HG02943 (cell line): ENCODE data around the gene LUC7L2.
"Not testable (repeated sequence)": the region's sequence is repeated elsewhere in the genome, so short reads cannot be mapped to it uniquely, and the experiment has no call there.

ENCODE experiments used
- ATAC-seq: cut with Tn5 transposase; IDR thresholded peaks from one replicate; pipeline ENCODE4 v1.9.1; 2021; ENCODE audit warnings: mild to moderate bottlenecking, low read depth, moderate library complexity; ENCODE audit not compliant: unreplicated experiment

Gene LUC7L2, protein sequence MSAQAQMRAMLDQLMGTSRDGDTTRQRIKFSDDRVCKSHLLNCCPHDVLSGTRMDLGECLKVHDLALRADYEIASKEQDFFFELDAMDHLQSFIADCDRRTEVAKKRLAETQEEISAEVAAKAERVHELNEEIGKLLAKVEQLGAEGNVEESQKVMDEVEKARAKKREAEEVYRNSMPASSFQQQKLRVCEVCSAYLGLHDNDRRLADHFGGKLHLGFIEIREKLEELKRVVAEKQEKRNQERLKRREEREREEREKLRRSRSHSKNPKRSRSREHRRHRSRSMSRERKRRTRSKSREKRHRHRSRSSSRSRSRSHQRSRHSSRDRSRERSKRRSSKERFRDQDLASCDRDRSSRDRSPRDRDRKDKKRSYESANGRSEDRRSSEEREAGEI

GRCh38 chr7:139359366-139360209 is at the start of gene LUC7L2:
Gene LUC7L2, plus strand, starts transcription at chr7:139359894. Its CDS starts 368 bp downstream, at chr7:139360262.
- peak; percentile 74 for ATAC-seq

DNA sequence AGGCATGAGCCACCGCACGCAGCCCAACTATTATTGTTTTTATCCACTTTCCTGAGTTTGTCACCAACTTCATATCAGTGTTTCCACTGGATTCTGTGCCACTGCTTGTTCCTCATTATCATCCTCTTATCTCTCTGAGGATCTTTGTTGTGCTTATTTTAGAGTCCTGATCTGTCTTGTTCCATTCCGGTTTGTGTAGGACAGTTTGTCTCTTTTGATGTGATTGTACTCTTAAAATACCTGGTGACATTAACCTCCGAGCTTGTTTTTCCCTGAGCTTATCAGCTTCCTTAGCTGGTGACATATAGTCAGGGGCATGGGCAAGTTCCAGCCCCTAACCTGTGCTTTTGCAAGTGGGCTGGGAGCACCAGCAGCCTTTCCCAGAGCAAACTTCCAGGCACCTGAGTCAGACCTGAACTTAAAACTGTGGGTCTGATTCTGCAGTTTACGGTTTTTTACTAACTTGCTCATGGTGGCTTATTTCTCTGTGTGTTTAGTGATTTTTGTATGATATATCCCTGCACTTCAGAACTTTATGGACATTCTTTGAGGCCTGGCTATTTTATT is 41.7 kb upstream of the LUC7L2 start:
- no peak for ATAC-seq

DNA sequence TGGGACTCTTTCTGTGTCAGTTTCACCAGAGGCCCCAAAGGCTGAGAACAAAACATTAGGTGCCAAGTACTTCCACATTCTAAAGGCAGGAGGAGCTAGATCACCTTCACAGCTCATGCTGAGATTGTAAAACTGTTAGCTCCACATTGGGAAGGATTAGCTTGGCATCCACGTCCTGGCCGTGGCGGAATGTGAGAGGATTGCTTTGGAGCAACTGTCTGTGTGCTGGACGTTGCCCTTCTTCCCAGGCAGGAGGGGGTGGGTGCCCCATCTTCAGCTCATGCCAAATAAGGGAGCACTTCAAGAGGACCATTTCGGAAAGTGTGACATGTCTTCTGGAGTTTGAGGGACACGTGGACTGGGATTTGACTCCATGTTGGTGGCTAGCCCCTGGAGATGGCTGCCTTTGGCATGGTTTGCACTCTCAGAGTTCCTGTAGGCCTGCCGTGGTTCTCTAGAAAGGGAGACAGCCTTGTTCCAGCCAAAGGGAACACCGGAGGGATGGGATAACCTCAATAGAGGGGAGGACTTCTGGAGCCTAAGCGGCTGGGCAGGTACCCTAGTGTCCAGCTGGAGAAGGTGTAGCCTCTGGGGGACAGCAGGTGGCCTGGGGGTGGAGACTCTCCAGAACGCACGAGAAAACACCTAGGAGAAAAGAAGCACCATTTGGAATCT is 38.5 kb upstream of the LUC7L2 start:
- ATAC-seq, result no peak

DNA sequence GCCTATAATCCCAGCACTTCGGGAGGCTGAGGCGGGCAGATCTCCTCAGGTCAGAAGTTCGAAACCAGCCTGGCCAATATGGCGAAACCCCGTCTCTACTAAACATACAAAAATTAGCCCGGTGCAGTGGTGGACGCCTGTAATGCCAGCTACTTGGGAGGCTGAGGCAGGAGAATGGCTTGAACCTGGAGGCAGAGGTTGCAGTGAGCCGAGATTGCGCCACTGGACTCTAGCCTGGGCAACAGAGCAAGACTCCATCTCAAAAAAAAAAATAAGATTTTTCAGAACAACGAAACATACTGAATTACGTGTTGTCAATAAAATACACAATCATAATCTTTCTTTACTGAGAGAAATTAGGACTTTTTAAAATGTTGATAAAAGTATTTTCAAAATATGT is 35.0 kb upstream of the LUC7L2 start:
- not testable (repeated sequence) for ATAC-seq

DNA sequence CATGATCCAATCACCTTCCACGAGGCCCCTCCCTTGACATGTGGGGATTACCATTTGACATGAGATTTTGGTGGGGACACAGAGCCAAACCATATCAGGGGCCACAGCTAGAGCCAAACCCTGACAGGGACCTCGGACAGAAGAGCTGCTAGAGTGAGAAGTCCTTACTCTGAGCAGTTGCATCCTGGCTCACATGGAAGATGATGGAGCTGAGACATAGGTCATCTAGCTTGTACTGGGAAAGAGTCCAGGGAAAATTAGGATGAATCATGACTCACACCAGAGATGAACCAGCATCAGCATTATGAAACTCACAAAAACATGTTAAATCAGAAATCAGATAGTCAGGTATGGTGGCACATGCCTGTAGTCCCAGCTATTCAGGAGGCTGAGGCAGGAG is 31.3 kb upstream of the LUC7L2 start:
- no peak for ATAC-seq

DNA sequence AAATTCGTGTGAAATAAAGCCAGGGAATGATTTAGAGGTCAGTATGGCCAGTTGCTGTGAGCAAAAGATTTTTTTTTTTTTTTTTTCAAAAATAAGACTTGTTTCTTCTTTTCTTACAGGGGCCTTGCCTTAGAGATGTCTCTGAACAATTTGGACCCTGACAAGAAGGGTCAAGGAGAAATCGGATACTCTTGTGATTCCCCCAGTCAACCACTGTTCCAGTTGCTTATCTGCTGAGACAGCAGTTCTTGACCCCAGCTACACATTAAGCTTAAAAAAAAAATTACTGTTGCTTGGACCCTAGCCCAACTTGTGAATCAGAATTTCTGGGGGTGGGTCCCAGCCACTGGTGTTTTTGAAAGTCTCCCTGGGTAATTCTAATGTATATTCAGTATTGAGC is 30.6 kb upstream of the LUC7L2 start:
- ATAC-seq, result no peak

GRCh38 chr7:139330333-139331030 is 29.2 kb upstream of the LUC7L2 start:
- no peak for ATAC-seq

GRCh38 chr7:139332697-139333359 is 26.9 kb upstream of the LUC7L2 start:
- no peak for ATAC-seq

GRCh38 chr7:139333443-139333842 is 26.3 kb upstream of the LUC7L2 start:
- ATAC-seq, result not testable (repeated sequence)

DNA sequence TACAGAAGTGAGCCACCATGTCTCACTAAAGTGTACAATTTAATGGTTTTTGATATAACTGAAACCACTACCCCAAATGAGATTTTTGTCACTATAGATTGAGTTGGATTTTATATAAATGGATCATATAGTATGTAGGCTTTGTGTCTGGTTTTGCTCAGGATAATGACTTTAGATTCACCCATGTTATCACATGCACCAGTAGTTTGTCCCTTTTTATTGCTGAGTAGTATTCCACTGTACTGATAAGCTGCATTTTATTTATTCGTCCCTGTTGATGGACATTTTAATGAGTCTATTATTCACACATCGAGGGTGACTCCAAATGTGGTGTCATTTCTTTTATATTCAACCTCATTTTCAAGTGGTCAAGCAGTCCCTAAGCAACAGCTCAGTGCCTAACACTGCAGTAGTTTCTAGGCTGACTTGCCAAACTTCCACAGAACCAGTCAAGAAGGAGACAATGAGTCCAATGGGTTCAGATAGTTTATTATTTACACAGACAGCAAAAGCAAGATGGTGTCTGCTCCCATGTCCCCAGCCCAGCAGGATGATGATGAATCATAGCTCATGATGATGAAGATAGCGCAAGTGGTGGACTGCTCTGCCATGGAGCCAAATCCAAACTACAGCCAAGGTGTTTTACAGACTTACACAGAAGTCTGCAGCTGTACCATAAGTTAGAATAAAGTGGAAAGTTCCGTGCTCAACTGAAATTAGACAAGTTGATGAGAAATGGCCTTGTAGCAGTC is 25.1 kb upstream of the LUC7L2 start:
- no peak for ATAC-seq

GRCh38 chr7:139339025-139339424 is 20.7 kb upstream of the LUC7L2 start:
- no peak for ATAC-seq

DNA sequence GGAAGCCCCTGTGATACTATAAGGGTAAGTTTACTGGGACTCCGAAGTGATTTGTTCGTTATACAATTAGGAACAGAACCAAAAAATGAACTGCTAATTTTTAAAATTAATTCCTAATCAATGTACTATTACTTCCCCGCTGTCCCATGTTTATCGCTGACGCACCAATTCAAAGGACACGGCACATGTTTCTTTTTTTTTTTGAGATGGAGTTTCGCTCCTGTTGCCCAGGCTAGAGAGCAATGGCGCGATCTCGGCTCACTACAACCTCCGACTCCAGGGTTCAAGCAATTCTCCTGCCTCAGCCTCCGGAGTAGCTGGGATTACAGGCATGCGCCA is 20.0 kb upstream of the LUC7L2 start:
- no peak for ATAC-seq

GRCh38 chr7:139340037-139340807 is 19.5 kb upstream of the LUC7L2 start:
- peak; percentile 87 for ATAC-seq

GRCh38 chr7:139340808-139341057 is 19.0 kb upstream of the LUC7L2 start:
- ATAC-seq, result no peak

DNA sequence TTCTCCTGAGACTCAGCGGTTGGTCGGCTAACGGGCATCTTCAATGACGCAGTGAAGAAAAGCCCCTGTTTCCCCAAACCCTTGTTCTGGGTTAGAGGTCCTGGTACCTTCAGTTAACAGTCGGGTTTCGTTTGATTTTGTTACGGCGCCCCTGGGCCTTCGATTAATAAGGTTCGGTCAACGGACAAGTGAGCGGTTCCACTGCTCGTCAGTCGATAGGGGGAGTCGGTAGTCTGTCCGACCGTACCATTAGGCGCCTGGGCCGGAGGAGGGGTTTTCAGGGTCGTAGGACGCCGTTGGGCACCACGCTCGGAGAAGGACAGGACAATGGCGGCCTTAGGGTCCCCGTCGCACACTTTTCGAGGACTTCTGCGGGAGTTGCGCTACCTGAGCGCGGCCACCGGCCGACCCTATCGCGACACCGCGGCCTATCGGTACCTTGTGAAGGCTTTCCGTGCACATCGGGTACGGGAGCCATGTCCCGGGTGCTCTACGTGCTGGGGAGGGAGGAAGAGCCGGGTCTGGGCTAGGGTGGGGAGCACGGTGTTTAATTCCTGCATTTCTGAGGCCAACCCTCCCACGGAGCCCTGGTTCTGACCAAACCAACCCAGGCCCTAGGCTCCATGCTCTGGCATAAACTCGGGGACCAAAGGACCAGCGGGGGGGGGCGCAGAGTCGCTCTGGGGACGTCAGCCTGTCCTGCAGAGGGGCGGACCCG is 18.5 kb upstream of the LUC7L2 start, which contains the start of gene FMC1:
FMC1 (plus strand) TSS at position 280 of the 718 bp plus-strand sequence; CDS start at position 328, 48 bp downstream.
- peak; percentile 51 for ATAC-seq

DNA sequence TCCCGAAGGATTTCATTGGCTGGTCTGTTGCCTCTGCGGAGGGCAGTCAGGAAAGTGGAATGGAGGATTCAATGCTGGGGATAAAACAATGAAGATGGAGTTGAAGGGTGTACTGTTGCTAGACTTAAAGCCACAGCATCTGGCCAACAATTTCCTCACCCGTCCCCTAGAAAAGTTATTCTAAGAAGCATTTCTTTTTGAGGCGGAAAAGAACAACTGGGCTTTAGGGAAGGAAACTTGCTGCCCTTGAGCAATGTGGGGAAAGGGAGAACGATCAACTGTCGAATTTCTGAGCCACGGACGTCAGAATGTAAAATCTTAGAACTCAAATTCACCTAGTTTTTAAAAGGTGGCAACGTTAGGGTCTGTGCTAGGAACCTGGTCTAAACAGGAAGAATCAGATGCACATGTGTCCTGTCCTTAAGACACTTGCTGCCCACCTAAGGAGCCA is 17.9 kb upstream of the LUC7L2 start:
- ATAC-seq, result no peak

DNA sequence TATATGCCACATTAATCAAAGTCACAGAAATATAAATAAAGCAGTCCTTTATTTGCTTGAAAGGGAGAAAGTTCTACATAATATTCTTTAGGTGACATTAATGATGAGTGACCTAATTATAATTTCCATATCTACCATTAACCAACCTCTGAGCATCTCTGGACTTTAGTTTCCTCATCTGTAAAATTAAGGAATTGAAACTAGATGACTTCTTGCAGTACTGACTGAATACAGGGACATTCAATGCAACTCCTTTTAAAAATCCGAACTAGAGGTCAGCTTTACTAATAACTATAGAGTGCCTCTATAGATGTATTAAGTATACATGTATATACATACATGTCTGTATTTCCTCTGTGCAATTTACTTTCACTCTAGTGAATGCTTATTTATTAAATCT is 14.7 kb upstream of the LUC7L2 start:
- no peak for ATAC-seq

- ATAC-seq, result no peak
Measured at GRCh38 chr7:139351027-139351426, 8.7 kb upstream of the LUC7L2 start.
